ENCODE results near the gene GARIN1A.
A peak's percentile ranks its signal among the peaks of the same experiment; 100 is the strongest.

GARIN1A gene

GRCh38 chr7:128691227-128691626, 19.1 kb downstream of the GARIN1A start:
- no peak overlapping the region for H3K4me3 ChIP-seq (ENCODE audit: low read depth, low read length)
- in situ Hi-C loops (cut with HindIII; ENCODE audit: low sequenced_read_pairs), result no loop called here
- DNase-seq (ENCODE audit: low read depth, low spot score), result no peak
- TF ChIP-seq CTCF (IDR thresholded peaks at IDR 0.05; ENCODE audit: low read depth, low read length), result no peak

GRCh38 chr7:128692623-128693270, 20.7 kb downstream of the GARIN1A start:
- no peak overlapping the region for H3K4me3 ChIP-seq (ENCODE audit: low read depth, low read length)
- DNase-seq (ENCODE audit: low read depth, low spot score), result no peak
- in situ Hi-C loops (cut with HindIII; ENCODE audit: low sequenced_read_pairs), result no loop called here
- TF ChIP-seq CTCF (IDR thresholded peaks at IDR 0.05; ENCODE audit: low read depth, low read length), result no peak

- in situ Hi-C loops (cut with HindIII; ENCODE audit: low sequenced_read_pairs), result no loop called here
- H3K4me3 ChIP-seq (ENCODE audit: low read depth, low read length), result no peak overlapping the region
- no peak for DNase-seq (ENCODE audit: low read depth, low spot score)
- no peak for TF ChIP-seq CTCF (IDR thresholded peaks at IDR 0.05; ENCODE audit: low read depth, low read length)
These were observed 21.4 kb downstream of the GARIN1A start for GRCh38 chr7:128693373-128694015.

- no peak for TF ChIP-seq CTCF (IDR thresholded peaks at IDR 0.05; ENCODE audit: low read depth, low read length)
- in situ Hi-C loops (cut with HindIII; ENCODE audit: low sequenced_read_pairs), result no loop called here
- H3K4me3 ChIP-seq (ENCODE audit: low read depth, low read length), result no peak overlapping the region
- DNase-seq (ENCODE audit: low read depth, low spot score), result no peak
These were observed 22.6 kb downstream of the GARIN1A start for GRCh38 chr7:128694738-128695137.

GRCh38 chr7:128697302-128697905, 25.3 kb downstream of the GARIN1A start:
- H3K4me3 ChIP-seq (ENCODE audit: low read depth, low read length), result peak overlapping the region; percentile 51
- in situ Hi-C loops (cut with HindIII; ENCODE audit: low sequenced_read_pairs), result no loop called here
- DNase-seq (ENCODE audit: low read depth, low spot score), result peak; percentile 54

GRCh38 chr7:128699196-128699712, 27.2 kb downstream of the GARIN1A start:
- in situ Hi-C loops (cut with HindIII; ENCODE audit: low sequenced_read_pairs), result no loop called here
- no peak for TF ChIP-seq CTCF (IDR thresholded peaks at IDR 0.05; ENCODE audit: low read depth, low read length)
- DNase-seq (ENCODE audit: low read depth, low spot score), result no peak
- no peak overlapping the region for H3K4me3 ChIP-seq (ENCODE audit: low read depth, low read length)

More at GRCh38 chr7:128697302-128697905, 25.3 kb downstream of the GARIN1A start:
- peak; percentile 57 for TF ChIP-seq CTCF (IDR thresholded peaks at IDR 0.05; ENCODE audit: low read depth, low read length)
